HepG2 (cell line): Measurements from ENCODE around the gene RERE.

Experiments
- ARNT ChIP-seq: fragments of 450-650 bp; IDR thresholded peaks from 2 replicates; pipeline ENCODE4 v1.6.1; 2017
- PAF1 ChIP-seq: IDR thresholded peaks from 2 replicates; pipeline ENCODE4 v1.6.1; 2016; ENCODE audit warnings: missing genetic modification reagents, missing compliant biosample characterization
- ZSCAN29 ChIP-seq: sonication (generic); formaldehyde crosslinking; conservative IDR thresholded peaks from 2 replicates; pipeline ENCODE4 v1.4.0; 2020; ENCODE audit warnings: mild to moderate bottlenecking, missing genetic modification reagents

- TF ChIP-seq ARNT: no peak
- no peak for TF ChIP-seq ZSCAN29
- TF ChIP-seq PAF1 (CRISPR knock-in tag): no peak
These were observed 397.6 kb downstream of the RERE start for GRCh38 chr1:8419861-8420260.
